Measurements from ENCODE around the gene DHX32.

The DHX32 gene

GRCh38 chr10:125815764-125816163 lies 65.3 kb downstream of the DHX32 start:
- Histone ChIP-seq H3K4me3 (ENCODE audit: low read length) (no peak overlapping the region), H3K79me2 (ENCODE audit: low read length) (peaks cover 5% of the 10 kb centered on the region), H3K4me2 (ENCODE audit: low read length) (no peak overlapping the region), H4K20me1 (ENCODE audit: insufficient read depth, low read length) (no peaks in the 10 kb centered on the region), H3K27me3 (ENCODE audit: low read depth, low read length) (no peaks in the 10 kb centered on the region), H3K27ac (ENCODE audit: low read length) (no peak overlapping the region), H3K4me1 (ENCODE audit: low read length) (no peaks in the 10 kb centered on the region; the same call in 1 of the 2 replicates), H3K36me3 (replicated peaks; ENCODE audit: low read depth, low read length) (peaks cover 6% of the 10 kb centered on the region), H3K9ac (ENCODE audit: low read length) (no peak overlapping the region), H2AFZ (ENCODE audit: low read depth, low read length) (no peak overlapping the region), H3K9me3 (ENCODE audit: insufficient read depth, low read length) (no peaks in the 10 kb centered on the region)
- TF ChIP-seq EZH2phosphoT487 (IDR thresholded peaks at IDR 0.05; ENCODE audit: low read depth): no peak

GRCh38 chr10:125812128-125812750 lies 68.9 kb downstream of the DHX32 start:
- Histone ChIP-seq H2AFZ (ENCODE audit: low read depth, low read length) (no peak overlapping the region), H3K4me3 (ENCODE audit: low read length) (no peak overlapping the region), H3K4me2 (ENCODE audit: low read length) (no peak overlapping the region), H4K20me1 (ENCODE audit: insufficient read depth, low read length) (no peaks in the 10 kb centered on the region), H3K27me3 (ENCODE audit: low read depth, low read length) (no peaks in the 10 kb centered on the region), H3K9me3 (ENCODE audit: insufficient read depth, low read length) (no peaks in the 10 kb centered on the region), H3K4me1 (ENCODE audit: low read length) (no peaks in the 10 kb centered on the region), H3K79me2 (ENCODE audit: low read length) (no peaks in the 10 kb centered on the region), H3K9ac (ENCODE audit: low read length) (no peak overlapping the region), H3K27ac (ENCODE audit: low read length) (no peak overlapping the region), H3K36me3 (replicated peaks; ENCODE audit: low read depth, low read length) (peaks cover 8% of the 10 kb centered on the region)
- TF ChIP-seq CTCF (IDR thresholded peaks at IDR 0.05; ENCODE audit: low read depth, low read length) (no peak), EZH2phosphoT487 (IDR thresholded peaks at IDR 0.05; ENCODE audit: low read depth) (no peak)

GRCh38 chr10:125811251-125811650 lies 69.8 kb downstream of the DHX32 start:
- Histone ChIP-seq H2AFZ (ENCODE audit: low read depth, low read length) (no peak overlapping the region), H3K4me1 (ENCODE audit: low read length) (no peaks in the 10 kb centered on the region), H3K4me3 (ENCODE audit: low read length) (no peak overlapping the region), H3K79me2 (ENCODE audit: low read length) (no peaks in the 10 kb centered on the region), H3K4me2 (ENCODE audit: low read length) (no peak overlapping the region), H3K27ac (ENCODE audit: low read length) (no peak overlapping the region), H3K27me3 (ENCODE audit: low read depth, low read length) (no peaks in the 10 kb centered on the region), H3K9me3 (ENCODE audit: insufficient read depth, low read length) (no peaks in the 10 kb centered on the region), H4K20me1 (ENCODE audit: insufficient read depth, low read length) (no peaks in the 10 kb centered on the region), H3K36me3 (replicated peaks; ENCODE audit: low read depth, low read length) (peaks cover 9% of the 10 kb centered on the region), H3K9ac (ENCODE audit: low read length) (no peak overlapping the region)
- no peak for TF ChIP-seq EZH2phosphoT487 (IDR thresholded peaks at IDR 0.05; ENCODE audit: low read depth)
- TF ChIP-seq CTCF (IDR thresholded peaks at IDR 0.05; ENCODE audit: low read depth, low read length): no peak

GRCh38 chr10:125808047-125808446 lies 73.0 kb downstream of the DHX32 start:
- Histone ChIP-seq H3K79me2 (ENCODE audit: low read length) (no peaks in the 10 kb centered on the region), H3K27me3 (ENCODE audit: low read depth, low read length) (no peaks in the 10 kb centered on the region), H3K4me2 (ENCODE audit: low read length) (no peak overlapping the region), H4K20me1 (ENCODE audit: insufficient read depth, low read length) (no peaks in the 10 kb centered on the region), H2AFZ (ENCODE audit: low read depth, low read length) (no peak overlapping the region), H3K4me3 (ENCODE audit: low read length) (no peak overlapping the region), H3K9me3 (ENCODE audit: insufficient read depth, low read length) (no peaks in the 10 kb centered on the region), H3K36me3 (replicated peaks; ENCODE audit: low read depth, low read length) (peaks cover 9% of the 10 kb centered on the region), H3K4me1 (ENCODE audit: low read length) (no peaks in the 10 kb centered on the region), H3K27ac (ENCODE audit: low read length) (no peak overlapping the region), H3K9ac (ENCODE audit: low read length) (no peak overlapping the region)
- TF ChIP-seq EZH2phosphoT487 (IDR thresholded peaks at IDR 0.05; ENCODE audit: low read depth): no peak
- TF ChIP-seq CTCF (IDR thresholded peaks at IDR 0.05; ENCODE audit: low read depth, low read length): no peak
